Ascending aorta (tissue), 2 donors: ENCODE results near the gene RASGRF1. TPM values are rescaled to one million over a fixed set of nuclear protein-coding genes. Genes with fewer than 3 reads are reported as not detected.

Source experiments
- DNase-seq, 2 donors: peaks; one replicate each; pipeline ENCODE4 v3.0.0-alpha.2; 2019; ENCODE audit warnings: low spot score in 2 of 2
- H3K27ac ChIP-seq, 2 donors: fragments of 200-600 bp; sonication (generic); one replicate each; pipeline ENCODE4 v1.5.1; 2016 to 2017; ENCODE audit warnings: mild to moderate bottlenecking in 1 of 2
- H3K27me3 ChIP-seq: fragments of 200-600 bp; sonication (generic); one replicate; pipeline ENCODE4 v1.5.1; 2017
- H3K36me3 ChIP-seq, 2 donors: fragments of 200-600 bp; sonication (generic); one replicate each; pipeline ENCODE4 v1.5.1; 2016
- H3K4me1 ChIP-seq, 2 donors: fragments of 200-600 bp; sonication (generic); one replicate each; pipeline ENCODE4 v1.5.1; 2016 to 2017; ENCODE audit warnings: mild to moderate bottlenecking in 1 of 2
- H3K4me3 ChIP-seq, 2 donors: fragments of 200-600 bp; sonication (generic); one replicate each; pipeline ENCODE4 v1.5.1; 2016 to 2017; ENCODE audit warnings: mild to moderate bottlenecking in 1 of 2
- H3K9me3 ChIP-seq, 2 donors: fragments of 200-600 bp; sonication (generic); one replicate each; pipeline ENCODE4 v1.5.1; 2016
- CTCF ChIP-seq, 3 experiments: fragments of 200-600 bp in 2 of 3; fragments of 450-650 bp in 1 of 3; sonication (generic) in 2 of 3; IDR thresholded peaks; one replicate each; pipeline ENCODE4 v1.5.1; 2016 to 2019; ENCODE audit warnings: antibody characterized with exemption in 3 of 3, mild to moderate bottlenecking in 1 of 3, moderate library complexity in 1 of 3
- intact Hi-C: fragments of 100-400 bp; cut with DNase I; formaldehyde crosslinking; loops from one replicate; pipeline ENCODE4 v1.15.1; 2023
- total RNA-seq: library from RNA; depleted of rRNA; stranded (reverse); fragments of >200 nt; gene quantifications from one replicate; pipeline ENCODE4 v1.1.0, GENCODE V29; 2016

The RASGRF1 gene
- total RNA-seq, 1 donor from 2014 or later = not detected

DNA sequence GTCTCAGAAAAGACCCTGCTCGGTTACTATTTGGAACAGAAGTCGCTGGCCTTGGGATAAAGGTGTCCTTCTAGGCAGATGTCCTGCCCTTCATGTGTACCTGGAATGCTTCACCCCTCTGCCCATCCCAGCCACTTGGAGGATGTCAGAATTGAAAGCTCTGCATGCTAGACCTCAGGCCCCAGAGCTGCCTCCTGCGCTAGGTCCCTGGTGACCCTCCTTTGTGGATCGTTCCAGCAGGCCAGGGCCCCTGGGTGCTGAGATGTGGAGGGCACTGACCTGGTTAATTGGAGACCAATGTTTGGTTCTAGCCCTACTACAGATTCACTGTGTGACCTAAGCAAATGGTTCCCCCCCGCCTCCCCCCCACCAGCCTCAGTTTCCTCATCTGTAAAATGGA is 143.1 kb downstream of the RASGRF1 start:
- peaks cover 3 to 12% of the 10 kb centered on the region in 2 donors for H3K4me1 ChIP-seq
- DNase-seq = no peak
- H3K27ac ChIP-seq = no peak overlapping the region
- no peak for TF ChIP-seq CTCF (IDR thresholded peaks at IDR 0.05)
- H3K9me3 ChIP-seq = no peaks in the 10 kb centered on the region
- intact Hi-C loops = loop anchor here (5.0 kb wide), 1 partner anchor 35 kb away; no protein-coding TSS in a partner anchor
- H3K27me3 ChIP-seq = no peaks in the 10 kb centered on the region
- no peaks in the 10 kb centered on the region for H3K36me3 ChIP-seq
- H3K4me3 ChIP-seq = no peak overlapping the region

- no peaks in the 10 kb centered on the region for H3K9me3 ChIP-seq
- intact Hi-C loops = loop anchor here (5.0 kb wide), 1 partner anchor 34 kb away; no protein-coding TSS in a partner anchor
Measured at GRCh38 chr15:78946493-78946892, 144.1 kb downstream of the RASGRF1 start.

DNA sequence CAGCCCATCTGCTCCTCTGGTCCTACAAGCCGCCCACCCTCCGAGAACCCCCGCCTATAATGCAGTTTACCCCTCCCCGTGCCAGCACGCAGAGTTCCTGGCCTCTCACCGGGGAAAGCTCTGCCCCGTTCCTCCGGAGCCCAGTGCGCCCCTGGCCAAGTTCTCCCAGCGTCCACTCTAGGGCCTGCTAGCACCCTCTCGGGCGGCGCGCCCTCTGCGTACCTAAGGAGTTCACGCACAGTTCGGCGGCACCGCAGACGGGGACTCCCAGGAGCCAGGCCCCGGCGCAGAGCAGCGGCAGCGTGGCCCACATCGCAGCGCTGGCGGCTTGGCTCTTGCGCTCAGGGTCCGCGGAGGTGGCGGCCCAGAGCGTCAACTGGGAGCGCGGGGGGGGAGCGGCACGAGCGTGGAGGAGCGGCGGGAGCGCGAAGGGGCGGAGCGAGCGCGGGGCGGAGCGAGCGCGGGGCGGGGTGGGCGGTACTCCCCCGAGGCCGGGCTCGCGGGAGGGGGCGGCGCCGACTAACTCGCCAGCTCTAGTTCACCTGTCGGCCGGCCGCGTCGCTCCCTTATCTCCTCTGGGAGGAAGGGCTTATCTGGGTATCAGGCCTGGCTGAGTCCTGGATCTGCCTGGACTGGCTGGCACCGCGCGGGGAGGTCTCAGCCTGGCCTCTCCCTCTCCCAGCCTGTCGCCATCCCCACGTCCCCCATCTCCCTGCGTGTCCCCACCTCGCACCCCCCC is 145.7 kb downstream of the RASGRF1 start, which contains the start of gene CTSH:
Gene CTSH, minus strand, starts transcription at position 378 of the 739 bp plus-strand sequence. Its CDS starts 65 bp downstream, at position 313.
- no peaks in the 10 kb centered on the region for H3K36me3 ChIP-seq
- H3K4me1 ChIP-seq = peaks cover 3 to 12% of the 10 kb centered on the region in 2 donors
- no peaks in the 10 kb centered on the region for H3K9me3 ChIP-seq
- intact Hi-C loops = loop anchor here (5.0 kb wide), 1 partner anchor 33 kb away; no protein-coding TSS in a partner anchor
- H3K27me3 ChIP-seq = no peaks in the 10 kb centered on the region
- no peak for TF ChIP-seq CTCF (IDR thresholded peaks at IDR 0.05)
- H3K27ac ChIP-seq = peak within 1 kb of the TSS in 1 of 2 donors; percentile 43
- peak in 1 of 2 donors; percentile 77 for DNase-seq
- H3K4me3 ChIP-seq = peak within 1 kb of the TSS; percentile 49 to 67

More at GRCh38 chr15:78946493-78946892, 144.1 kb downstream of the RASGRF1 start:
- no peak for TF ChIP-seq CTCF (IDR thresholded peaks at IDR 0.05)
- Histone ChIP-seq H3K36me3 (no peaks in the 10 kb centered on the region), H3K27me3 (no peaks in the 10 kb centered on the region), H3K27ac (no peak overlapping the region), H3K4me1 (peaks cover 3 to 12% of the 10 kb centered on the region in 2 donors), H3K4me3 (no peak overlapping the region)
- DNase-seq = no peak

- no peak for DNase-seq
- intact Hi-C loops = no loop called here
Measured at GRCh38 chr15:78944202-78944625, 146.4 kb downstream of the RASGRF1 start.

DNA sequence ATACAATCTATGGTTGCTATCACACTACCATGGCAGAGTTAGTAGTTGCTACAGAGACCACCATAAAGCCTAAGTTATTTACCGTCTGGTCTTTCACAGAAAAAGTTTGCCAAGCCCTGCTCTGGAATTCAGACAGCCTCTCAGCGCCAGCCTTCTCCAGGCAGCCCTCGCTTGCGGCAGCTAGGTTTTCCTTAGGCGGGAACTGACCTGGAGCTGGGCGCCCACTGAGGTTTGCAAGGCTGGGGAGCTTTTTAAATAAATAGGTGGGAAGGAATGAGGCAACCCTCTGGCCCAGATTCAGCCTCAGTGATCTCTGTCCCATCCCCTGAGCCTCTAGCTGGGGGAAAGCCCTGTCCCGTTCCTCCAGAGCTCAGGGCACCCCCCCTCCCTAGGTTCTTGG is 146.9 kb downstream of the RASGRF1 start:
- no peak for TF ChIP-seq CTCF (IDR thresholded peaks at IDR 0.05)
- intact Hi-C loops = no loop called here
- no peaks in the 10 kb centered on the region for H3K27me3 ChIP-seq
- peaks cover 3 to 12% of the 10 kb centered on the region in 2 donors for H3K4me1 ChIP-seq
- peak overlapping the region in 1 of 2 donors; percentile 43 for H3K27ac ChIP-seq
- H3K36me3 ChIP-seq = no peaks in the 10 kb centered on the region
- no peak for DNase-seq
- peak overlapping the region; percentile 49 to 67 for H3K4me3 ChIP-seq
- no peaks in the 10 kb centered on the region for H3K9me3 ChIP-seq

More at GRCh38 chr15:78944202-78944625, 146.4 kb downstream of the RASGRF1 start:
- Histone ChIP-seq H3K27ac (peak overlapping the region in 1 of 2 donors; percentile 43), H3K27me3 (no peaks in the 10 kb centered on the region), H3K4me1 (peaks cover 3 to 12% of the 10 kb centered on the region in 2 donors), H3K36me3 (no peaks in the 10 kb centered on the region), H3K4me3 (peak overlapping the region; percentile 49 to 67), H3K9me3 (no peaks in the 10 kb centered on the region)
- no peak for TF ChIP-seq CTCF (IDR thresholded peaks at IDR 0.05)
